Brain microvascular endothelial cell (primary cell): ENCODE measurements around the gene FGF2.
"Not testable (repeated sequence)": the region's sequence is repeated elsewhere in the genome, so short reads cannot be mapped to it uniquely, and the experiment has no call there.

Experiments used
- DNase-seq: peaks from one replicate; pipeline ENCODE4 v3.0.0-alpha.2; 2020
- H3K27ac ChIP-seq: fragments of 250-450 bp; sonication (Bioruptor Pico); 2 replicates; pipeline ENCODE4 v1.5.1; 2020; ENCODE audit warnings: mild to moderate bottlenecking, moderate library complexity
- H3K27me3 ChIP-seq: fragments of 250-450 bp; sonication (Bioruptor Pico); replicated peaks from 2 replicates; pipeline ENCODE4 v1.5.1; 2020; ENCODE audit warnings: mild to moderate bottlenecking
- H3K36me3 ChIP-seq: fragments of 250-450 bp; sonication (Bioruptor Pico); replicated peaks from 2 replicates; pipeline ENCODE4 v1.5.1; 2020; ENCODE audit warnings: mild to moderate bottlenecking
- H3K4me3 ChIP-seq: 2 replicates; pipeline ENCODE4 v1.5.1; 2011; ENCODE audit warnings: low read depth, mild to moderate bottlenecking, control low read depth, low read length, moderate library complexity
- CTCF ChIP-seq: IDR thresholded peaks from 2 replicates; pipeline ENCODE4 v1.5.1; 2011; ENCODE audit warnings: low read depth, mild to moderate bottlenecking, moderate library complexity, low read length, control low read depth, inconsistent platforms; ENCODE audit errors: missing control alignments
- in situ Hi-C: cut with HindIII; loops from 2 replicates; pipeline ENCODE4 v1.10.0; 2017; ENCODE audit warnings: low sequenced_read_pairs, low pct_ligation_motif_present

Gene FGF2

DNA sequence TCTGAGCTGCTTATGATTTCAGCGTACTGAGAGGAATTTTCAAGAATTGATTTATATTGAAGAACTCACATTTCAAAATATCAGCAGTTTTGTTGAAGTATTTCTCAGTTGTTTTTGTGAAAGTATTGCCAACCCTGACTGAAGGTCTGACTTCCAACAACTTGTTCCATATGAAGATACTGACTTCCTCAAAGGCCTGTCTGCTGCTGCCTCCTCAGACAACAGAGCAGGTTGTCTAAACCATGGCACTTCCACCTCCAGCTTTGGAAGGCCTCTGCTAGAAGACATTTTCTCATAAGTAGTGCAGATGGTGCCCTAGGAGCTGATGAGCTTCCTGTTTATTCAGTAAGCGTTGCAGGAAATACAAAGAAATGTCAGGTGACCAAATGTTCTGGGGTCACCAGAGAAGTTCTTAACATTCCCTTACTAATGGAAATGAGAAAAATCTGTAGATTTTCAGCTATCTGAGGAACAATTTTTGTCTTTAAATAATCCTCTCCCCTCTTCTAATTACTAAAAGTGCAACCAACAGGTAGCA is 28.8 kb downstream of the FGF2 start:
- in situ Hi-C loops, result no loop called here
- no peak for TF ChIP-seq CTCF
- no peak overlapping the region for H3K4me3 ChIP-seq
- no peak overlapping the region for H3K27ac ChIP-seq
- no peak for DNase-seq
- no peaks in the 10 kb centered on the region for H3K36me3 ChIP-seq
- H3K27me3 ChIP-seq, result no peaks in the 10 kb centered on the region

DNA sequence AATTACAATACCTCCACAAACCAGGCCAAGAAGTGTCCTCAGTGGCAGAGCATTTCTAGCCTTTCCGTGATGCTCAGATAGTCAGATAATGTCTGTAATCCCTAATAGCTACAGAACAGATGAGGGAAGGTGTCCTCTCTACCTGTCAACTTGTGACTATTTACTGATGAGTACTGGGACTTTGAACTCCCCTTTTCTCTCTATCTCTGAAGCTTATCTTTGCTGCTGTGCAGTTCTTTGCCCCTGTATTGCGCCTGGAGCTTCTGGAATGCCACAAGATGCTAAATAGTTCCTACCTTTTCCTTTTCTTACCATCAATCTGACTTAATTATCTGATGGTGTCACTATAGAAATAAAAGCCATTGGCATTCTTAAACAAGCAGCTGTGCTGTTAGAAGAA is 30.5 kb downstream of the FGF2 start:
- no peak for TF ChIP-seq CTCF
- no peak overlapping the region for H3K4me3 ChIP-seq

DNA sequence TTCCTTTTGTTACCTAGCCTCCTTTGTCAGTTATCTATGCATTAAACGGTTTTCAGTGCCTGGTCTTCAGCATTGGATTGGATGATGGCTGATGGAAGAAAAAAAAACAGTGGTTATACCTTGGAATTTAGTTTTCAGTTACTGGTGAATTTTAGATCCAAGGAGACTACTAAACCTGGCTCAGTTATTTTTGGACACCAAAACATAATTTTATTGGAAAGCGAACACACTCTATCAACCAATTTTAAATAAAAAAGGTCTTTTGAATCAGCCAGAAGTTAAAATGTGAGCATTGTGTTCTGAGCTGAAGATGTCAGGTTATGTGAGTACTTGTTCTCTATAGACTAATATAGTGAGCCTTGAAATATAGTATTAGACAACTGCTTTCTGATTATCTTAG is 32.1 kb downstream of the FGF2 start:
- no peaks in the 10 kb centered on the region for H3K27me3 ChIP-seq
- TF ChIP-seq CTCF, result no peak
- H3K36me3 ChIP-seq, result no peaks in the 10 kb centered on the region
- DNase-seq, result no peak
- in situ Hi-C loops, result no loop called here
- H3K4me3 ChIP-seq, result no peak overlapping the region
- H3K27ac ChIP-seq, result no peak overlapping the region

More for the DNA sequence above, 30.5 kb downstream of the FGF2 start:
- H3K27ac ChIP-seq, result no peak overlapping the region
- no peaks in the 10 kb centered on the region for H3K27me3 ChIP-seq
- DNase-seq, result no peak
- no peaks in the 10 kb centered on the region for H3K36me3 ChIP-seq
- in situ Hi-C loops, result no loop called here

- Histone ChIP-seq H3K27ac (no peak overlapping the region), H3K4me3 (no peak overlapping the region), H3K27me3 (no peaks in the 10 kb centered on the region), H3K36me3 (no peaks in the 10 kb centered on the region)
- no peak for DNase-seq
- TF ChIP-seq CTCF, result no peak
- in situ Hi-C loops, result no loop called here
These were observed 34.7 kb downstream of the FGF2 start for GRCh38 chr4:122861172-122861943.

DNA sequence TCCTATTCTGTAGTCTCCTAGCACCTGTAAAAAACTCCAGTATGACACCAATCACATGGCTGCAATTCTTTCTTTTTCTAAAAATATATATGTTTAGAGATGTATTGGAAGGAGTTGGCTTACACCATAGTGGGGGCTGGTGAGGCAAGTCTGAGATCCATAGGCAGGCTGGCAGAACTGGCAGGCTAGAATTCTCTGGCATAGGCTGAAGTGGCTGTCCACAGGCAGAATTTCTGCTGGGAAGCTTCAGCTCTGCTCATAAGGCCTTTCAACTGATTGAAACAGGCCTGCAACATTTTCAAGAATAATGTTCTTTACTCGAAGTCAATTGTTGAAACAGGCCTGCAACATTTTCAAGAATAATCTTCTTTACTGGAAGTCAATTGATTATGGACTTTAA is 37.0 kb downstream of the FGF2 start:
- H3K36me3 ChIP-seq, result no peaks in the 10 kb centered on the region
- in situ Hi-C loops, result no loop called here
- H3K4me3 ChIP-seq, result no peak overlapping the region
- no peak for DNase-seq
- H3K27me3 ChIP-seq, result no peaks in the 10 kb centered on the region
- H3K27ac ChIP-seq, result no peak overlapping the region
- no peak for TF ChIP-seq CTCF

DNA sequence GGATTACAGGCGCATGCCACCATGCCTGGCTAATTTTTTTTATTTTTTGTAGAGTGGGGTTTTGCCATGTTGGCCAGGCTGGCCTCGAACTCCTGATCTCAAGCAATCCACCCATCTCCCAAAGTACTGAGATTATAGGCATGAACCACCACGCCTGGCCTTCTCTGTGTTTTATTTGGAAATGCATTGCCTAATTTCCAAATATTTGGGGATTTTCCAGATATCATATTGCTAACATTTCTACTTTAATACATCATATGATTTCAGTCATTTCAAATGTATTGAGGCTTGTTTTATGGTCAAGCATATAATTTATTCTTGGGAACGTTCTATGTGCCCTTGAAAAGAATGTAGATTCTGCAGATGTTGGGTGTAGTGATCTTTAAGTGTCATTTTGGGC is 38.8 kb downstream of the FGF2 start:
- TF ChIP-seq CTCF, result no peak
- H3K36me3 ChIP-seq, result no peaks in the 10 kb centered on the region
- no peak overlapping the region for H3K4me3 ChIP-seq
- in situ Hi-C loops, result no loop called here
- DNase-seq, result no peak
- H3K27ac ChIP-seq, result no peak overlapping the region
- no peaks in the 10 kb centered on the region for H3K27me3 ChIP-seq

GRCh38 chr4:122868235-122868634 is 41.6 kb downstream of the FGF2 start:
- H3K4me3 ChIP-seq, H3K27ac ChIP-seq, H3K36me3 ChIP-seq, DNase-seq, H3K27me3 ChIP-seq, in situ Hi-C loops: not testable (repeated sequence)
